ENCODE results near the gene VPS37C.
"Not testable (repeated sequence)": the region's sequence is repeated elsewhere in the genome, so short reads cannot be mapped to it uniquely, and the experiment has no call there.

Gene VPS37C

GRCh38 chr11:61174949-61175348, 13.7 kb upstream of the VPS37C start:
- DNase-seq (ENCODE audit: low spot score) = no peak

- DNase-seq (ENCODE audit: low spot score) = no peak
Observed at GRCh38 chr11:61174273-61174672, 13.0 kb upstream of the VPS37C start.

- peak; percentile 29 for DNase-seq (ENCODE audit: low spot score)
Observed at GRCh38 chr11:61173456-61173855, 12.2 kb upstream of the VPS37C start.

- no peak for DNase-seq (ENCODE audit: low spot score)
Observed at GRCh38 chr11:61172888-61173287, 11.7 kb upstream of the VPS37C start.

- DNase-seq (ENCODE audit: low spot score) = no peak
Observed at GRCh38 chr11:61172356-61172755, 11.1 kb upstream of the VPS37C start.

GRCh38 chr11:61171907-61172306, 10.7 kb upstream of the VPS37C start:
- no peak for DNase-seq (ENCODE audit: low spot score)

- DNase-seq (ENCODE audit: low spot score) = no peak
Observed at GRCh38 chr11:61170566-61170965, 9.3 kb upstream of the VPS37C start.

- DNase-seq (ENCODE audit: low spot score) = no peak
Observed at GRCh38 chr11:61168800-61169199, 7.6 kb upstream of the VPS37C start.

- no peak for DNase-seq (ENCODE audit: low spot score)
Observed at GRCh38 chr11:61168042-61168688, 6.9 kb upstream of the VPS37C start.

- not testable (repeated sequence) for DNase-seq (ENCODE audit: low spot score)
Observed at GRCh38 chr11:61166331-61166730, 5.1 kb upstream of the VPS37C start.

- not testable (repeated sequence) for DNase-seq (ENCODE audit: low spot score)
Observed at GRCh38 chr11:61165785-61166184, 4.6 kb upstream of the VPS37C start.

GRCh38 chr11:61164606-61165424, 3.6 kb upstream of the VPS37C start:
- DNase-seq (ENCODE audit: low spot score) = no peak

- no peak for DNase-seq (ENCODE audit: low spot score)
Observed at GRCh38 chr11:61163714-61164605, 2.7 kb upstream of the VPS37C start.

- DNase-seq (ENCODE audit: low spot score) = no peak
Observed at GRCh38 chr11:61163021-61163420, 1.8 kb upstream of the VPS37C start.

- DNase-seq (ENCODE audit: low spot score) = peak; percentile 69
Observed at GRCh38 chr11:61162092-61162941, 1.1 kb upstream of the VPS37C start.

GRCh38 chr11:61160487-61161189, 588 bp downstream of the VPS37C start:
- DNase-seq (ENCODE audit: low spot score) = peak; percentile 38

- DNase-seq (ENCODE audit: low spot score) = peak; percentile 74
Observed at GRCh38 chr11:61158691-61159381, 2.4 kb downstream of the VPS37C start.

- peak; percentile 23 for DNase-seq (ENCODE audit: low spot score)
Observed at GRCh38 chr11:61157743-61158142, 3.5 kb downstream of the VPS37C start.

GRCh38 chr11:61155741-61156140, 5.5 kb downstream of the VPS37C start:
- DNase-seq (ENCODE audit: low spot score) = no peak

- no peak for DNase-seq (ENCODE audit: low spot score)
Observed at GRCh38 chr11:61155312-61155711, 5.9 kb downstream of the VPS37C start.

All from kidney tubule cell (primary cell).